GM18909 (cell line): ENCODE data around the gene NDUFAF5.

Source experiments
- ATAC-seq: cut with Tn5 transposase; IDR thresholded peaks from one replicate; pipeline ENCODE4 v1.9.1; 2021; ENCODE audit warnings: mild to moderate bottlenecking; ENCODE audit not compliant: unreplicated experiment, poor library complexity

NDUFAF5 gene

DNA sequence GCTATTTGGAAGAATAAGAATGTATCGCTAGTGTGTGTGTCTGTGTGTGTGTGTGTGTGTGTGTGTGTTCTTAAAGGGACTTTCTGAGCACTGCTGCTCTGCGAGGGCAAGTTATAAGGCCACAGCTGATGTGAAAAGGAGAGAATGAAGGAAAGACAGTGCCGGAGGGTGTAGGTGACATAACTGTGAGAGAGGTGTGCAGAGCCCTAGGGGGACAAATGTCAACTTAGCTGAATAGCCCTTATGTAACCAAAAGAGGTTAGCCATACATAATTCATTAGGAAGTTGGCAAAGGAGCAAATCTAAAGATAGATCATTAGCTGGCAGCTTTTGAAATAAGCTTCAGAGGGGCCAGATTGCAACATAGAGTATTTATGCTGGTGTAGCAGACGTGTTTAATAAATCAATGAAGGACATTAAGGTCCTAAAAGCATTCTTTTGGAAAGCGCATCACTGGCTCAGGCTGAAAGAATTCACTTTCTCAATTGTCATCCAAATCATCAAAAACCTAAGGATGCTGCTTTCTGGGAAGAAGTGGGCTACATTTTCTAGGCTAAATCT, 81.0 kb downstream of the NDUFAF5 start:
- no peak for ATAC-seq

DNA sequence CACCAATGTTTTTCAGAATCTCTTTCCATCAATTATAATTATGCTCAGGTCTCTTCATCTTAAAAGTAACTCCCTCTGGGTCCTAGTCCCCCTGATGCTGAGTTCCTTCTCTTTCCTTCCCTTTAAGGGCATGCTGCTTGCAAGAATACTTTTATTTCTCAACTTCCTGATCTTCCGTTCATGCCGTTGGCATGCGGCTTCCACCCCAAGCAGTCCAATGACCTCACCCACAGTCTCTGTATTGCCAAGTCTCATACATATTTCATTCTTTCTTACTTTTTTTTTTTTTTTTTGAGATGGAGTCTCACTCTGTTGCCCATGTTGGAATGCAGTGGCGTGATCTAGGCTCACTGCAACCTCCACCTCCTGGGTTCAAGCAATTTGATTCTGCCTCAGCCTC, 83.5 kb downstream of the NDUFAF5 start:
- ATAC-seq = no peak

DNA sequence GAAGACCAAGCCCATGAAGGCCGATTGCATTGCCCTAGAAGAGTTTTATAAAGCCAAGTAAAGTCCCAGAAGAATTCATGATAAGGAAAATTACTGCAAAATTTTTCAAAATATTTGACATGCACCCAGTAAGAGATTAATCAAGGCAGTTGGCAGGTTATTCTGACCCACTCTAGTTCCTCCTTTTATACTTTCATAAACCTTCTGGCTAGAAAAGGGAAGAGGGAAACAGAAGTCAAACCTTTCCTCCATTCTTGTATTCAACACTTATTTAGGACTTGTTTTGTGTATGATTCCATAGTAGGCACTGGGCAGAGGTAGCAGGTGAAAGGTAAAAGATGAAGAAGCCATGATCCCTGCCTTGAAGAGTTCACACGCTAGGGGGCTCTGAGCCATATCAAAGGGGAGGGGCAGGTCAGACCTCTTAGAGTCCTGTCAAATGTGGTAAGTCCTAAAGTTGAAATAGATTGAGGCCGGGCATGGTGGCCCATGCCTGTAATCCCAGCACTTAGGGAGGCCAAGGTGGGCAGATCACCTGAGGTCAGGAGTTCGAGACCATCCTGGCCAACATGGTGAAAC, 85.4 kb downstream of the NDUFAF5 start:
- ATAC-seq = no peak
